HFF-Myc (cell line): ENCODE data around the gene FBXW7.

ENCODE experiments used
- DNase-seq: peaks from one replicate; pipeline ENCODE4 v3.0.0-alpha.2; 2011; ENCODE audit warnings: low read depth; ENCODE audit errors: extremely low read depth
- H3K4me3 ChIP-seq: replicated peaks from 2 replicates; pipeline ENCODE4 v1.5.1; 2011; ENCODE audit warnings: low read depth, mild to moderate bottlenecking, control low read depth, low read length
- TF ChIP-seq, protein P1 (sequence below): IDR thresholded peaks from 2 replicates; pipeline ENCODE4 v1.5.1; 2012; ENCODE audit warnings: mild to moderate bottlenecking, low read depth, low read length, control low read depth; ENCODE audit errors: missing control alignments

FBXW7 gene

DNA sequence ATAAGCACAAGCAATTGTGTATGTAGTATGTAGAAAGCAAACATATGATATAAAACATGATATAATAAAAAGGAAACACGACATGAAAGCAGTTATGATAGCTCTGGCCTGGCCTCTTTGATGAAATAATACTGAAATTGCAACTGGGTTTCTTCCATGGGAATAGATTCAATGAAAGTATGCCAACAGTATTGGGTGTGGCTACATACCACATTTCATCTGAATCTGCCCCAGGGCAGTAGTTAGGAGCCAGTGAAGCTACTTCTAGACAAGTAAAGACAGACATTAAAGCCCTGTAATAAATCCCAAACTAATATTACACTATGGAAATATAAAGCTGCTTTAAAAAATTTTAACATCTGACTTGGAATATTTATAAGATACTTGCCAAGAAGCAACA is 207.3 kb downstream of the FBXW7 start:
- H3K4me3 ChIP-seq, result no peak overlapping the region
- no peak for DNase-seq
- TF ChIP-seq, protein P1, sequence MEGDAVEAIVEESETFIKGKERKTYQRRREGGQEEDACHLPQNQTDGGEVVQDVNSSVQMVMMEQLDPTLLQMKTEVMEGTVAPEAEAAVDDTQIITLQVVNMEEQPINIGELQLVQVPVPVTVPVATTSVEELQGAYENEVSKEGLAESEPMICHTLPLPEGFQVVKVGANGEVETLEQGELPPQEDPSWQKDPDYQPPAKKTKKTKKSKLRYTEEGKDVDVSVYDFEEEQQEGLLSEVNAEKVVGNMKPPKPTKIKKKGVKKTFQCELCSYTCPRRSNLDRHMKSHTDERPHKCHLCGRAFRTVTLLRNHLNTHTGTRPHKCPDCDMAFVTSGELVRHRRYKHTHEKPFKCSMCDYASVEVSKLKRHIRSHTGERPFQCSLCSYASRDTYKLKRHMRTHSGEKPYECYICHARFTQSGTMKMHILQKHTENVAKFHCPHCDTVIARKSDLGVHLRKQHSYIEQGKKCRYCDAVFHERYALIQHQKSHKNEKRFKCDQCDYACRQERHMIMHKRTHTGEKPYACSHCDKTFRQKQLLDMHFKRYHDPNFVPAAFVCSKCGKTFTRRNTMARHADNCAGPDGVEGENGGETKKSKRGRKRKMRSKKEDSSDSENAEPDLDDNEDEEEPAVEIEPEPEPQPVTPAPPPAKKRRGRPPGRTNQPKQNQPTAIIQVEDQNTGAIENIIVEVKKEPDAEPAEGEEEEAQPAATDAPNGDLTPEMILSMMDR, result no peak

DNA sequence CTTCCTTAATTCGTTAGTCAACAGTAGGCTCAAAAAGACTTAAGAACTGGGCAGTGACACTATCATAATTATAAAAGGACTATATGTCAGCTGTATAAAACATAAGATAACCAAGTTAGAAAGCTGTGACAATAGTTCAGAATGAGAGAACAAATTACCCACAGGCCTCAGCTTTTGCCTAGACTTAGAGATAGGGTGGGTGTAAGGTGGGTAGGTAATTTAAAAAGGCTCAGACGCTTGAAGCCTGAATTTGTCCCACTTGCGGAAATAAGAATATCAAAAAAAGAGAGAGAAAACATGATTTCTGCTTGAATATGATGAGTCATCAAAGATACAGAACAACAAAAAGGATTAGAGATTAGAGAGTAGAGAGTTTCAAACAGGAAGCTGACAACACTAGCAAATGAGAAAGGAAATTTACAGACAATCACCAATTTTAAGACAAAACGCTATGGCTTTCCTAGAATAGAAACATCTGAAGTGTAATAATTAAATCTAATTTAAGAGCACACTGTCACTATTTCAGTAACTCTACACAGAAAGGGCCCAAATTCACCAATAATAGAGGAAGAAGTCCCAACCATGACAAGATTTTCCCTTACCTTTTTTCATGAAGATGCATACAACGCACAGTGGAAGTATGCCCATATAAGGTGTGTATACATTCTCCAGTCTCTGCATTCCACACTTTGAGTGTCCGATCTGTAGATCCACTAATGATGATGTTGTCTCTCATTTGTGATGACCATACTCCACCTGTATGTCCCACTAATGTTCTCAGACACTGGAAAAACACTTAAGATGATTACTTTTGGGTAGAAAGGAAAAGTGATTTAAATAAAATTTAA is 208.1 kb downstream of the FBXW7 start:
- TF ChIP-seq, protein P1, result no peak
- DNase-seq, result no peak
- H3K4me3 ChIP-seq, result no peak overlapping the region

DNA sequence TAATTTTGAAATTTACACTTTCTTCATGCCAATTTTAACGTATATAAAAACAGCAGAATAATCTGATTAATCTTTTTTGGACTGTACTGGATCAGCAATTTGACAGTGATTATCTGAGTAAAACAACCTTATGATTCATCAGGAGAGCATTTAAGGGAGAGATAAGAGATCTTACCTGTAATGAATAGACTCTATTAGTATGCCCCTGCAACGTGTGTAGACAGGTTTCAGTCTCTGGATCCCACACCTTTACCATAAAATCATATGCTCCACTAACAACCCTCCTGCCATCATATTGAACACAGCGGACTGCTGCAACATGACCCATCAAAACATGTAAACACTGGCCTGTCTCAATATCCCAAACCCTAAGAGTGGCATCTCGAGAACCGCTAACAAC is 210.1 kb downstream of the FBXW7 start:
- TF ChIP-seq, protein P1, result no peak
- no peak overlapping the region for H3K4me3 ChIP-seq
- DNase-seq, result no peak

DNA sequence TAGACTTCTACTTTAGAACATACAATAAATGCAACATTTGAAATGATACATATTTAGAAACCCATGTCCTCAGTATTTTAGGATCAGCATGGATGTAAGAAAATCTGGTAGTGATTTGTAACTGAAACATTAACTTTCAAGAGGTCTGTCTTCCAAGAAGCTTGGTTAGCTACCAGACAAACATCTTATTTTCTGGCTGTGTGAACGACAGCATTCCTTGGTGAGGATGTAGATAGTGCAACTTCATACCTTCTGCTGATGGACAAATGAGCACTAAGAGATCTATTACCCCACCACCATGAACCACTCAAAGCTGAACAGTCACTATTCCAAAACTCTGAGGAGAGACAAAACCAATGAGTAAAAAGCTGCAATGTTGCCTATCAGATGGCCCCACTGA is 212.7 kb downstream of the FBXW7 start:
- DNase-seq, result no peak
- no peak overlapping the region for H3K4me3 ChIP-seq
- TF ChIP-seq, protein P1, result no peak

DNA sequence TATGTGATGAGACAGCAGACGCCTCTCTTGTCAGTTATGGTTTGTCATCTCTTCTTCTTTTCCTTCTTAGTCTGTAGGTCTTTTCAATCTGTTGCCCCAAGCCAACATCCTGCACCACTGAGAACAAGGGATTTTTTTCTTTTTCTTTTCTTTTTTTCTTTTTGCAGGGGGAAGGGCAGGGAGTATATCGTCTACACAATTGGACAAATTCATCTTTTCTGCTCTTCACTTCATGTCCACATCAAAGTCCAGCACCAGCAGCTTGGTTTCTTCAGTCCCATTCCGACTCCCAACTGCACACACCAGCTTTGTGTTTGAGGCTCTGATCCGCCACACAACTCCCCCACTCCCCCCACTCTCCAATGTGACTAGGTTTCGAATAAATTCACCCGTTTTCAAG is 213.2 kb downstream of the FBXW7 start:
- H3K4me3 ChIP-seq, result no peak overlapping the region
- TF ChIP-seq, protein P1, result no peak
- DNase-seq, result no peak

DNA sequence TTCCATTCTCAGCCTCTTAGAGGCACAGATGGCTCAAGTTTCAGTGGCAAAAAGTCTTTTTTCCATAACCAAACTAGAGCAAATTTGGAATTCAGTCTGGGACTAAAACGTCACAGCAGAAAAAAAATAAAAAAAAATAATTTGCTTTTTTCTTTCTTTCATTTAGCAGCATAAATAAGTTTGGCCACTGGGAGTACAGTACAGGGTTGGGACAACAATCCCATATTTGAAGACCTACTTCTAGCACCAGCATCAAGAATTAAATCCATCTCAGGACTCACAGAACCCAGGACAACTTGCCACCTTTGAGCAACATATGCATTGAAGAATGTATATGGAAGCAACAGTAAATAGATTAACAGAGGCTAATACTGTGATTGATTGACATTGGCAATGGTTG is 214.0 kb downstream of the FBXW7 start:
- no peak overlapping the region for H3K4me3 ChIP-seq
- no peak for DNase-seq
- TF ChIP-seq, protein P1, result no peak
